HepG2 (cell line): Measurements from ENCODE around the gene SOX8. TPM values are rescaled to one million over a fixed set of nuclear protein-coding genes. Genes with fewer than 3 reads are reported as not detected.

Experiments used
- ATAC-seq: fragments of 200-7000 bp; cut with Tn5 transposase; 3 replicates; pipeline ENCODE4 v1.9.1; 2020; ENCODE audit warnings: mild to moderate bottlenecking, moderate library complexity
- BruUV-seq: library from RNA; stranded (reverse); fragments of 400-500 nt; replicated peaks from 2 replicates; lab custom pipeline; 2021; lab: Mats Ljungman, UMichigan
- CTCF ChIA-PET: fragments of 300-600 bp; formaldehyde crosslinking; extraction: SDS; loops from one replicate; lab custom pipeline; 2021; ENCODE audit warnings: low total read pairs, inconsistent platforms, low intra/inter-chr PET ratio; lab: Yijun Ruan, JAX
- POLR2A ChIA-PET: fragments of 350-600 bp; sonication (Branson Sonifier 250); formaldehyde crosslinking; loops from one replicate; lab custom pipeline; 2020; ENCODE audit warnings: antibody characterized with exemption, inconsistent platforms; lab: Yijun Ruan, JAX
- DNase-seq: peaks from one replicate; pipeline ENCODE4 v3.0.0-alpha.2; 2015; ENCODE audit warnings: low spot score
- FAIRE-seq: peaks from 3 replicates; lab custom pipeline; 2011; peaks lifted over from hg19 to GRCh38; lab: Jason Lieb, UNC
- H2AFZ ChIP-seq: one replicate; pipeline ENCODE4 v1.6.1; 2011; ENCODE audit warnings: low read length, inconsistent platforms
- H3K27ac ChIP-seq: fragments of 300-600 bp; 3 replicates; pipeline ENCODE4 v1.8.0; 2011; ENCODE audit warnings: mixed run types, mild to moderate bottlenecking, mixed read lengths, low read length, inconsistent platforms; ENCODE audit not compliant: insufficient read depth; ENCODE audit errors: extremely low read length
- H3K27me3 ChIP-seq, 2 experiments: fragments of 200-600 bp in 1 of 2; 2 replicates in 1 of 2; 3 replicates in 1 of 2; pipeline versions ENCODE4 v1.6.0 to v1.8.0; 2011; ENCODE audit warnings: low read length in 2 of 2, mild to moderate bottlenecking in 2 of 2, moderate library complexity in 2 of 2, inconsistent platforms in 1 of 2; ENCODE audit not compliant: insufficient read depth in 2 of 2, control insufficient read depth in 1 of 2
- H3K36me3 ChIP-seq, 2 experiments: fragments of 200-600 bp in 1 of 2; replicated peaks in 1 of 2; 2 replicates in 1 of 2; 3 replicates in 1 of 2; pipeline versions ENCODE4 v1.5.1 to v1.8.0; 2011; ENCODE audit warnings: low read length in 2 of 2, inconsistent platforms in 1 of 2; ENCODE audit not compliant: insufficient read depth in 2 of 2, control insufficient read depth in 1 of 2
- H3K4me1 ChIP-seq: 2 replicates; pipeline ENCODE4 v1.5.1; 2012; ENCODE audit warnings: low read length, inconsistent platforms; ENCODE audit not compliant: insufficient read depth
- H3K4me2 ChIP-seq: 2 replicates; pipeline ENCODE4 v1.6.0; 2011; ENCODE audit warnings: low read depth, low read length, inconsistent platforms
- H3K4me3 ChIP-seq, 3 experiments: fragments of 200-600 bp in 1 of 3; sonication (generic), shearing (Covaris generic) in 1 of 3; replicated peaks in 1 of 3; 2 replicates each; pipeline ENCODE4 v1.5.1; 2011 to 2016; ENCODE audit warnings: low read length in 3 of 3, inconsistent platforms in 2 of 3, low read depth in 2 of 3, mild to moderate bottlenecking in 2 of 3, control low read depth in 1 of 3, mixed read lengths in 1 of 3; ENCODE audit not compliant: insufficient read depth in 1 of 3
- H3K79me2 ChIP-seq: one replicate; pipeline ENCODE4 v1.6.1; 2011; ENCODE audit warnings: low read length, inconsistent platforms; ENCODE audit not compliant: insufficient read depth
- H3K9ac ChIP-seq: 2 replicates; pipeline ENCODE4 v1.6.0; 2011; ENCODE audit warnings: mild to moderate bottlenecking, low read depth, low read length, inconsistent platforms; ENCODE audit not compliant: insufficient read depth
- H3K9me3 ChIP-seq: 2 replicates; pipeline ENCODE4 v1.5.1; 2012; ENCODE audit warnings: mild to moderate bottlenecking, low read length
- H4K20me1 ChIP-seq: 2 replicates; pipeline ENCODE4 v1.6.0; 2011; ENCODE audit warnings: inconsistent platforms, mild to moderate bottlenecking, low read length, moderate library complexity; ENCODE audit not compliant: insufficient read depth
- AKAP8 ChIP-seq: sonication (generic); formaldehyde crosslinking; IDR thresholded peaks from 2 replicates; pipeline ENCODE4 v1.5.1; 2020; ENCODE audit warnings: mild to moderate bottlenecking, missing genetic modification reagents
- ARNTL ChIP-seq: sonication (generic); formaldehyde crosslinking; IDR thresholded peaks from 2 replicates; pipeline ENCODE4 v1.4.0; 2020; ENCODE audit warnings: mild to moderate bottlenecking, missing genetic modification reagents
- BRCA1 ChIP-seq: sonication (generic); formaldehyde crosslinking; IDR thresholded peaks from 2 replicates; pipeline ENCODE4 v1.4.0; 2020; ENCODE audit warnings: missing genetic modification reagents
- EED ChIP-seq: sonication (generic); formaldehyde crosslinking; IDR thresholded peaks from 2 replicates; pipeline ENCODE4 v1.5.0; 2020; ENCODE audit warnings: mild to moderate bottlenecking, missing genetic modification reagents
- GABPB1 ChIP-seq: IDR thresholded peaks from 2 replicates; pipeline ENCODE4 v1.6.1; 2016; ENCODE audit warnings: mild to moderate bottlenecking, missing genetic modification reagents, moderate library complexity, missing compliant biosample characterization
- MIXL1 ChIP-seq: IDR thresholded peaks from 2 replicates; pipeline ENCODE4 v1.6.1; 2016
- RAD21 ChIP-seq: fragments of 450-650 bp; formaldehyde crosslinking; IDR thresholded peaks from 2 replicates; pipeline ENCODE4 v1.5.0; 2020; ENCODE audit warnings: mild to moderate bottlenecking
- SP140L ChIP-seq: sonication (generic); formaldehyde crosslinking; IDR thresholded peaks from 2 replicates; pipeline ENCODE4 v1.4.0; 2020; ENCODE audit warnings: missing genetic modification reagents, borderline replicate concordance
- ZBTB7A ChIP-seq: sonication (generic); formaldehyde crosslinking; IDR thresholded peaks from 2 replicates; pipeline ENCODE4 v1.8.0; 2022; ENCODE audit warnings: mild to moderate bottlenecking, missing genetic modification reagents
- ZMYM2 ChIP-seq: sonication (generic); formaldehyde crosslinking; IDR thresholded peaks from 2 replicates; pipeline ENCODE4 v1.8.0; 2022; ENCODE audit warnings: mild to moderate bottlenecking, missing genetic modification reagents
- WGBS: methylation state at CpG from one replicate; pipeline ENCODE4 v1.1.6; 2017; ENCODE audit warnings: low lambda C conversion rate; 5-methylcytosine and 5-hydroxymethylcytosine counted together
- in situ Hi-C: cut with HindIII; loops from 2 replicates; pipeline ENCODE4 v1.10.0; 2017; ENCODE audit warnings: low pct_unique_long_range_greater_than_20kb; ENCODE audit not compliant: extremely low pct_ligation_motif_present
- intact Hi-C: fragments of 100-400 bp; cut with micrococcal nuclease; formaldehyde crosslinking; loops from one replicate; pipeline ENCODE4 v1.10.0; 2022; ENCODE audit not compliant: unreplicated experiment
- polyA plus RNA-seq, 8 experiments: library from polyadenylated mRNA; depleted of rRNA in 3 of 8; stranded (reverse) in 7 of 8; unstranded in 1 of 8; fragments of >200 nt; fragmentation: Illumina TruSeq in 4 of 8; extraction: Trizol in 4 of 8; gene quantifications; 2 replicates each; pipeline versions ENCODE4 v1.2.1 to v1.2.3, GENCODE V29; 2011 to 2016; ENCODE audit warnings: low read depth in 4 of 8, missing spikeins in 1 of 8, mixed read lengths in 1 of 8; ENCODE audit not compliant: insufficient read depth in 1 of 8
- total RNA-seq, 5 experiments: library from RNA; depleted of rRNA; stranded (reverse); fragments of >200 nt; fragmentation: Illumina TruSeq; extraction: Trizol; gene quantifications; 2 replicates each; pipeline ENCODE4 v1.2.3, GENCODE V29; 2016; ENCODE audit warnings: low read depth in 1 of 5
- TF ChIP-seq, protein P1 (sequence below): sonication (generic); formaldehyde crosslinking; IDR thresholded peaks from 2 replicates; pipeline ENCODE4 v1.4.0; 2020; ENCODE audit warnings: missing genetic modification reagents, mild to moderate bottlenecking, borderline replicate concordance
- TF ChIP-seq, protein P2 (sequence below): sonication (generic); formaldehyde crosslinking; IDR thresholded peaks from 2 replicates; pipeline ENCODE4 v1.5.0; 2020; ENCODE audit warnings: mild to moderate bottlenecking, missing genetic modification reagents
- TF ChIP-seq, protein P3 (sequence below): sonication (generic); formaldehyde crosslinking; IDR thresholded peaks from 2 replicates; pipeline ENCODE4 v1.5.0; 2020; ENCODE audit warnings: mild to moderate bottlenecking, missing genetic modification reagents, moderate library complexity

Gene SOX8
- total and polyA plus RNA-seq, 2 of the 13 experiments (the other 11 are each of a cell fraction or from before 2014, with no cell fraction given): 0.20 to 0.28 TPM

DNA sequence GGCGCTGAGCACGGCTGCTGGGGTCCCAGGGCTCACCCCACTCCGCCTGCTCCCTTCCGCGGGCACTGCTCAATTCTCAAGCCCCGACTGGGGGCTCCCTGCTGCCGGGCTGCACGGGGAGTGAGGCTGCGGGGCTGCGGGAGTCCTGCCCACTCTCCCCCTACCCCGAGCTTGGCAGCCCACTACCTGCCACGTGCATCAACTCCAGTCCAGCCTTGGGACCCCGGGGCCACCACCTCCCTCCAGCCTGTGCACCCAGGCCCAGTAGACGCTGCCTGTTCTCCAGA, 47.6 kb downstream of the SOX8 start:
- Histone ChIP-seq H3K36me3 (no peaks in the 10 kb centered on the region), H4K20me1 (no peaks in the 10 kb centered on the region), H3K4me1 (peaks cover 10% of the 10 kb centered on the region), H3K9me3 (peaks cover 11% of the 10 kb centered on the region; the same call in 1 of the 2 replicates), H3K4me3 (peak overlapping the region in 1 of 3 experiments; percentile 37; a peak in 1 of 6 replicates), H3K27me3 (peaks cover 17 to 74% of the 10 kb centered on the region in 2 experiments), H3K4me2 (peak overlapping the region; percentile 13; the same call in 1 of the 2 replicates), H2AFZ (no peak overlapping the region), H3K79me2 (no peaks in the 10 kb centered on the region), H3K27ac (no peak overlapping the region), H3K9ac (no peak overlapping the region)
- intact Hi-C loops: no loop called here
- TF ChIP-seq ZBTB7A (CRISPR knock-in tag) (0 out of 2 replicates have a peak, but pooled peaks have one; percentile 2), EED (no peak), SP140L (no peak), ARNTL (CRISPR knock-in tag) (no peak), AKAP8 (CRISPR knock-in tag) (no peak), MIXL1 (no peak), BRCA1 (no peak)
- TF ChIP-seq, protein P1, sequence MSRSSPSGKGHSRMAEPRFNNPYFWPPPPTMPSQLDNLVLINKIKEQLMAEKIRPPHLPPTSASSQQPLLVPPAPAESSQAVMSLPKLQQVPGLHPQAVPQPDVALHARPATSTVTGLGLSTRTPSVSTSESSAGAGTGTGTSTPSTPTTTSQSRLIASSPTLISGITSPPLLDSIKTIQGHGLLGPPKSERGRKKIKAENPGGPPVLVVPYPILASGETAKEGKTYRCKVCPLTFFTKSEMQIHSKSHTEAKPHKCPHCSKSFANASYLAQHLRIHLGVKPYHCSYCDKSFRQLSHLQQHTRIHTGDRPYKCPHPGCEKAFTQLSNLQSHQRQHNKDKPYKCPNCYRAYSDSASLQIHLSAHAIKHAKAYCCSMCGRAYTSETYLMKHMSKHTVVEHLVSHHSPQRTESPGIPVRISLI (CRISPR knock-in tag): no peak
- no peak for DNase-seq
- ATAC-seq: no peak
- in situ Hi-C loops: no loop called here
- BruUV-seq: no TSS peak
- no CpG with 5 or more reads among the region's 14 CpGs for WGBS
- CTCF ChIA-PET: no interaction called here
- FAIRE-seq: no peak
- POLR2A ChIA-PET: no interaction called here

DNA sequence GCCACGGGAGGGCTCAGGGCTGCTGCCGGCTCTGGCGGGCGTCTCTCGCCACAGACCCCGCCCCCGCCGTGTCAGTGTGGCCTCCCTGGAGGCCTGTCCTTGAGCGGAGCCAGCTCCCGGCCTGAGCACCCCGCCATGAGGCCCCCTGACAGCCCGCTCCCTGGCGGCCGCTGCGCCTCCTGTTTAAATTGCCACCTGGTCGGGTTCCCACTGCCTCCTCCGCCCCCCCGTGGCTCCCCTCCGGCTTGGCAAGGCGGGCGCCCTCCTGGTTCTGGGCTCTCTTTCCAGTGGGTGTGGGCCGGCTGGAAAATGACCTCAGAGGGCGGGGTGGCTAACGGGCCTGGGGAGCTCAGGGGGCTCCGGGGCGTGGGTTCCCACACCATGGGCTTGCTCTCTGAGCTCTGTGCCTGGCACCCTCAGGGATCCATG, 48.9 kb downstream of the SOX8 start:
- Histone ChIP-seq H2AFZ (no peak overlapping the region), H4K20me1 (no peaks in the 10 kb centered on the region), H3K36me3 (no peaks in the 10 kb centered on the region), H3K9ac (no peak overlapping the region), H3K27me3 (peaks cover 13 to 63% of the 10 kb centered on the region in 2 experiments), H3K27ac (no peak overlapping the region), H3K4me1 (peaks cover 10% of the 10 kb centered on the region), H3K9me3 (peaks cover 11% of the 10 kb centered on the region; the same call in 1 of the 2 replicates), H3K4me3 (no peak overlapping the region), H3K79me2 (no peaks in the 10 kb centered on the region), H3K4me2 (no peak overlapping the region)
- no TSS peak for BruUV-seq
- FAIRE-seq (no peak), ATAC-seq (peak; percentile 43), DNase-seq (no peak)
- ChIA-PET CTCF (no interaction called here), POLR2A (interaction anchor here (1.4 kb wide), 1 partner anchor 18 kb away, joined by 3 read pairs; no protein-coding TSS in a partner anchor)
- WGBS: no CpG with 5 or more reads among the region's 26 CpGs
- in situ Hi-C loops: no loop called here
- intact Hi-C loops: no loop called here
- TF ChIP-seq, protein P2, sequence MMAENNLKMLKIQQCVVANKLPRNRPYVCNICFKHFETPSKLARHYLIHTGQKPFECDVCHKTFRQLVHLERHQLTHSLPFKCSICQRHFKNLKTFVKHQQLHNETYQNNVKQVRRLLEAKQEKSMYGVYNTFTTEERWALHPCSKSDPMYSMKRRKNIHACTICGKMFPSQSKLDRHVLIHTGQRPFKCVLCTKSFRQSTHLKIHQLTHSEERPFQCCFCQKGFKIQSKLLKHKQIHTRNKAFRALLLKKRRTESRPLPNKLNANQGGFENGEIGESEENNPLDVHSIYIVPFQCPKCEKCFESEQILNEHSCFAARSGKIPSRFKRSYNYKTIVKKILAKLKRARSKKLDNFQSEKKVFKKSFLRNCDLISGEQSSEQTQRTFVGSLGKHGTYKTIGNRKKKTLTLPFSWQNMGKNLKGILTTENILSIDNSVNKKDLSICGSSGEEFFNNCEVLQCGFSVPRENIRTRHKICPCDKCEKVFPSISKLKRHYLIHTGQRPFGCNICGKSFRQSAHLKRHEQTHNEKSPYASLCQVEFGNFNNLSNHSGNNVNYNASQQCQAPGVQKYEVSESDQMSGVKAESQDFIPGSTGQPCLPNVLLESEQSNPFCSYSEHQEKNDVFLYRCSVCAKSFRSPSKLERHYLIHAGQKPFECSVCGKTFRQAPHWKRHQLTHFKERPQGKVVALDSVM: peak; percentile 92
- no peak for TF ChIP-seq ZMYM2
- TF ChIP-seq, protein P3, sequence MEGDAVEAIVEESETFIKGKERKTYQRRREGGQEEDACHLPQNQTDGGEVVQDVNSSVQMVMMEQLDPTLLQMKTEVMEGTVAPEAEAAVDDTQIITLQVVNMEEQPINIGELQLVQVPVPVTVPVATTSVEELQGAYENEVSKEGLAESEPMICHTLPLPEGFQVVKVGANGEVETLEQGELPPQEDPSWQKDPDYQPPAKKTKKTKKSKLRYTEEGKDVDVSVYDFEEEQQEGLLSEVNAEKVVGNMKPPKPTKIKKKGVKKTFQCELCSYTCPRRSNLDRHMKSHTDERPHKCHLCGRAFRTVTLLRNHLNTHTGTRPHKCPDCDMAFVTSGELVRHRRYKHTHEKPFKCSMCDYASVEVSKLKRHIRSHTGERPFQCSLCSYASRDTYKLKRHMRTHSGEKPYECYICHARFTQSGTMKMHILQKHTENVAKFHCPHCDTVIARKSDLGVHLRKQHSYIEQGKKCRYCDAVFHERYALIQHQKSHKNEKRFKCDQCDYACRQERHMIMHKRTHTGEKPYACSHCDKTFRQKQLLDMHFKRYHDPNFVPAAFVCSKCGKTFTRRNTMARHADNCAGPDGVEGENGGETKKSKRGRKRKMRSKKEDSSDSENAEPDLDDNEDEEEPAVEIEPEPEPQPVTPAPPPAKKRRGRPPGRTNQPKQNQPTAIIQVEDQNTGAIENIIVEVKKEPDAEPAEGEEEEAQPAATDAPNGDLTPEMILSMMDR (CRISPR knock-in tag): peak; percentile 37; the same call in 1 of the 2 replicates
- TF ChIP-seq GABPB1: peak; percentile 17; the same call in 1 of the 2 replicates
- TF ChIP-seq RAD21 (CRISPR knock-in tag): peak; percentile 46
